ES-I3 (cell line): Measurements from ENCODE around the gene SRPK2.
"Not testable (repeated sequence)": the region's sequence is repeated elsewhere in the genome, so short reads cannot be mapped to it uniquely, and the experiment has no call there.

Experiments used
- H3K36me3 ChIP-seq: 2 replicates; pipeline ENCODE4 v1.6.1; 2013; ENCODE audit warnings: mild to moderate bottlenecking, low read length, control low read depth, moderate library complexity; ENCODE audit not compliant: insufficient read depth
- H3K4me1 ChIP-seq: 2 replicates; pipeline ENCODE4 v1.6.1; 2013; ENCODE audit warnings: mild to moderate bottlenecking, control low read depth, low read length; ENCODE audit not compliant: insufficient read depth
- H3K9ac ChIP-seq: 2 replicates; pipeline ENCODE4 v1.6.1; 2013; ENCODE audit warnings: low read depth, mild to moderate bottlenecking, low read length, moderate library complexity
- H3K9me3 ChIP-seq: 2 replicates; pipeline ENCODE4 v1.6.1; 2013; ENCODE audit warnings: mild to moderate bottlenecking, low read length, moderate library complexity; ENCODE audit not compliant: control insufficient read depth, insufficient read depth

The SRPK2 gene

GRCh38 chr7:105360149-105360548, 28.6 kb downstream of the SRPK2 start:
- not testable (repeated sequence) for H3K4me1 ChIP-seq, H3K36me3 ChIP-seq, H3K9me3 ChIP-seq, H3K9ac ChIP-seq

DNA sequence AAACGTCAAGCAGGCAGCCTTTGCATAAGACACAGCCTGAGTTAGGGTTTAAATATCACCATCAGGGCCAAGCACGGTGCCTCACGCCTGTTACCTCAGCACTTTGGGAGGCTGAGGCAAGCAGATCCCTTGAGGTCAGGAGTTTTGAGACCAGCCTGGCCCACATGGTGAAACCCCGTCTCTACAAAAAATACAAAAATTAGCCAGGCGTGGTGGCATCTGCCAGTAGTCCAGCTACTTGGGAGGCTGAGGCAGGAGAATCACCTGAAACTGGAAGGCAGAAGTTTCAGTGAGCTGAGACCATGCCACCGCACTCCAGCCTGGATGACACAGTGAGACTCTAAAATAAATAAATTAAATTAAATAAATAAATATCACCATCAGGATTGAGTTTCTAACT, 33.0 kb downstream of the SRPK2 start:
- no peak overlapping the region for H3K9ac ChIP-seq
- peaks cover 9% of the 10 kb centered on the region for H3K4me1 ChIP-seq
- H3K36me3 ChIP-seq: no peaks in the 10 kb centered on the region
- H3K9me3 ChIP-seq: no peaks in the 10 kb centered on the region

DNA sequence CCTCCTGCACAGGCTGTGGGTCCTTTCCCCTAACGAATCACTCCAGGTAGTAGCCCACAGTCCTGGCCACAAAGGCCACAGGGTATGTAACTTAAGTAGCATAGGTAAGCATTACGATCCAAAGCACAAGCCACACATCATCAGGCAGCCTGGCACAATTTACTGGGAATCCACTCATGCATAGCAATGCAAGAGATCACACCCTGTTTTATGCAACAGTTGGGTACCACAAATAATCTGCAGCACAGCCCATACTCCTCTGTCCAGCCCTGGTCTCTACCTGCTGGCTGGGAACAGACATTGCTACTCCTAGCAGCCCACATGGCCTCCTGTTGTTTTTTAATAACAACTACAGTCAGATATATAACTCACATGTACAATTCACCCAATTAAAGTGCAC, 34.3 kb downstream of the SRPK2 start:
- Histone ChIP-seq H3K36me3 (no peaks in the 10 kb centered on the region), H3K9ac (no peak overlapping the region), H3K4me1 (peaks cover 9% of the 10 kb centered on the region), H3K9me3 (no peaks in the 10 kb centered on the region)

GRCh38 chr7:105353752-105354328, 34.9 kb downstream of the SRPK2 start:
- Histone ChIP-seq H3K9me3 (no peaks in the 10 kb centered on the region), H3K36me3 (no peaks in the 10 kb centered on the region), H3K4me1 (peaks cover 8% of the 10 kb centered on the region), H3K9ac (no peak overlapping the region)

DNA sequence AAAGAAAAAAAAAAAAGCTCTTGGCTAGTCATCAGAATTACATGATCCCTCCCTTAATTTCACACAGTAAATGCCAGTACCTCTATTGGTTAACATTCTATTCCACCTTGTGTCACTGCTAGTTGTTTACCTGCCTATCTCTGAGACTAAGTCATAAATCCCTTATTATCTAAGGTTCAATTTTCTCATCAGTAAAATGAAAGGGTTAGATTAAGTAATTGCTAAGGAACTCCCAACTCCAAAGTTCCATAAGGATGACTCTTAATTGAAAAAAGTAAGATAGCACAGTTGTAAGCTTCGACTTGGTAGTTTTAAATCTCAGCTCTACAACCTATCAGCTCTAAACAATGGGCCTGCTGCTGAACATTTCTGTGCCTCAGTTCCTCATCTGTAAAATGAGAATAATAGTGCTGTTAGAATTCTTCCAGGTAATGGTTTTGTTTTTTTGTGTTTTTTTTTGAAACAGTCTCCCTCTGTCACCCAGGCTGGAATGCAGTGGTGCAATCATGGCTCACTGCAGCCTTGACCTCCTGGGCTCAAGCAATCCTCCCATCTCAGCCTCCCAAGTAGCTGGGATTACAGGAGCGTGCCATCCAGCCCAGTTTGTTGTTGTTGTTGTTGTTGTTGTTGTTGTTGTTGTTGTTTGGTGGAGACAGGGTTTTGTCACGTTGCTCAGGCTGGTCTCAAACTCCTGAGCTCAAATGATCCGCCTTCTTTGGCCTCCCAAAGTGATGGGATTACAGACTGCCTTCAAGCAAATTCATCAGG, 35.6 kb downstream of the SRPK2 start:
- Histone ChIP-seq H3K9ac (no peak overlapping the region), H3K9me3 (no peaks in the 10 kb centered on the region), H3K36me3 (no peaks in the 10 kb centered on the region), H3K4me1 (peaks cover 6% of the 10 kb centered on the region; the same call in 1 of the 2 replicates)

DNA sequence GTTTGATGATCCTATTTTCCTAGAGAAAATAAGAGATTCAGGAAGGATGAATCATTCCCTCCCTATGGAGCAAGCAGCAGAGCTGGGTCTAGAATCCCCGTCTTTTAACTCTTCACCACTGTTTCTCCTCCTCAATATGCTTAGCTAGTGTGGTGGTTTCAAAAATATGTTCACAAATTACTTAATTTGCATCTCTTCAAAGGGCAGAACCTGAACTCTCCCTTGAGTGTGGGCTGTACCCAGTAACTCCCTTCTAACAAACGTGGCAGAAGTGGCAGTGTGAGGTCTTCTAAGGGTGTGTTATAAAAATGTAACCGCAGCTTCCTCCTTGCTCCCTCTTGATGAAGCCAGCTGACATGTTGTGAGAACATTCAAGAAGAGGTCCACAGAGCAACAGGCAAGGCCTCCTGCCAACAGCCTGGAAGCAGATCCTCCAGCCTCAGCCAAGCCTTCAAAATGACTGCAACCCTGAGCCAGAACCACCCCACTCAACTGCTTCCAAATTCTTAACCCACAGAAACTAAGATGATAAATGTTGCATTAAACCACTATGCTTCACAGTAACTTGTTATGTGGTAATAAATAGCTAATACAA, 36.6 kb downstream of the SRPK2 start:
- Histone ChIP-seq H3K36me3 (no peaks in the 10 kb centered on the region), H3K9ac (no peak overlapping the region), H3K4me1 (peaks cover 6% of the 10 kb centered on the region; the same call in 1 of the 2 replicates)

GRCh38 chr7:105350906-105351305, 37.8 kb downstream of the SRPK2 start:
- Histone ChIP-seq H3K36me3 (no peaks in the 10 kb centered on the region), H3K4me1 (peaks cover 6% of the 10 kb centered on the region), H3K9ac (no peak overlapping the region), H3K9me3 (no peaks in the 10 kb centered on the region)

More for the DNA sequence above, 36.6 kb downstream of the SRPK2 start:
- no peaks in the 10 kb centered on the region for H3K9me3 ChIP-seq

DNA sequence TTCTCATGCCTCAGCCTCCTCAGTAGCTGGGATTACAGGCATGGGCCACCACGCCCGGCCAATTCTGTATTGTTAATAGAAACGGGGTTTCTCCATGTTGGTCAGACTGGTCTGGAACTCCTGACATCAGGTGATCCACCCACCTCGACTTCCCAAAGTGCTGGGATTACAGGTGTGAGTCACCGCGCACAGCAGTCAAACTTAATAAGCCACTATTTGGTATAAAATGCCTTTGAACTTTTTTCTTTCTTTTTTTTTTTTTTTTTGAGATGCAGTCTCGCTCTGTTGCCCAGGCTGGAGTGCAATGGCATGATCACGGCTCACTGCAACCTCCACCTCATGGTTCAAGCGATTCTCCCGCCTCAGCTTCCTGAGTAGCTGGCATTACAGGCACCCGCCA, 40.5 kb downstream of the SRPK2 start:
- not testable (repeated sequence) for H3K36me3 ChIP-seq, H3K9ac ChIP-seq, H3K9me3 ChIP-seq
- peaks cover 12% of the 10 kb centered on the region for H3K4me1 ChIP-seq

DNA sequence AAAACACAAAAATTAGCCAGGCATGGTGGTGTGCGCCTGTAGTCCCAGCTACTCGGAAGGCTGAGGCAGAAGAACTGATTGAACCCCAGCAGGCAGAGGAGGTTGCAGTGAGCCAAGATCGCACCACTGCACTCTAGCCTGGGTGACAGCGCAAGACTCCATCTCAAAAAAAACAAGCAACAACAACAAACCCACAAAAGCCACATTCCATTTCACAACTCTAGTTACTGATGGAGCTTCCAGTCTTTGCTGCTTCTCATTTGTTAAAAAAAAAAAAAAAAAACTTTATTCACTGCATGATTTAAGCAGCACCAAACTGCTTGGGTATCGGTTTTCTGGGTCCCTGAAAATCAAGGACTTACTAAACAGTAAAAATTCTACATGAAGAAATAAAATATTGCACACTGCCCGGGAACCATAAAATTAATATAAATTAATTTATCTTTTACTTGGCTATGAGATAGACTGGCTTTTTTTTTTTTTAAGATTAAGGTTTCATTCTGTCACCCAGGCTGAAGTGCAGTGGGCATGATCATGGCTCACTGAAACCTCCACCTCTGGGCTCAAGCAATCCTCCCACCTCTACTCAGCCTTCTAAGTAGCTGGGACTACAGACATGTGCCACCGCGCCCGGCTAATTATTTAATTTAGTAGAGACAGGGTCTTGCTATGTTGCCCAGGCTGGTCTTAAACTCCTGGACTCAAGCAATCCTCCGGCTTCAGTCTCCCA, 42.0 kb downstream of the SRPK2 start:
- no peaks in the 10 kb centered on the region for H3K36me3 ChIP-seq
- peaks cover 10% of the 10 kb centered on the region for H3K4me1 ChIP-seq
- H3K9me3 ChIP-seq: no peaks in the 10 kb centered on the region
- no peak overlapping the region for H3K9ac ChIP-seq

DNA sequence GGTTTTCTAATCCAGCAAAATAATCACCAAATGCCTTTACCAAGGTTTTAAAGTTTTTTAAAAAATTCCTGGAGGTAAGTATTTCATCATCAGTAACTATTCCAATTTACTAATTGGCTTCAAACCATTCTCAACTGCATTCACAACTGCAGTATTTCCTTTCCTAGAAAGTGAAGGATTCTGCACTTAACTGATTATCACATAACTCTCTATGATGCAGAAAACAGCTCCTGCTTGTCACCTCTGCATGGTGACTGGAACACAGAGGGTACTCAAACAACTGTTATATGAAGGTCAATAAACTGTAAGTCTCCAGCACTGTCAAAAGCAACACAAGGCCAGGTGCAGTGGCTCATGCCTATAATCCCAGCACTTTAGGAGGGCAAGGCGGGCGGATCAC, 42.6 kb downstream of the SRPK2 start:
- Histone ChIP-seq H3K9me3 (no peaks in the 10 kb centered on the region), H3K36me3 (no peaks in the 10 kb centered on the region), H3K4me1 (peaks cover 10% of the 10 kb centered on the region), H3K9ac (no peak overlapping the region)

- Histone ChIP-seq H3K9me3 (no peaks in the 10 kb centered on the region), H3K9ac (no peak overlapping the region), H3K4me1 (peaks cover 10% of the 10 kb centered on the region)
Observed at GRCh38 chr7:105345725-105346124, 43.0 kb downstream of the SRPK2 start.

DNA sequence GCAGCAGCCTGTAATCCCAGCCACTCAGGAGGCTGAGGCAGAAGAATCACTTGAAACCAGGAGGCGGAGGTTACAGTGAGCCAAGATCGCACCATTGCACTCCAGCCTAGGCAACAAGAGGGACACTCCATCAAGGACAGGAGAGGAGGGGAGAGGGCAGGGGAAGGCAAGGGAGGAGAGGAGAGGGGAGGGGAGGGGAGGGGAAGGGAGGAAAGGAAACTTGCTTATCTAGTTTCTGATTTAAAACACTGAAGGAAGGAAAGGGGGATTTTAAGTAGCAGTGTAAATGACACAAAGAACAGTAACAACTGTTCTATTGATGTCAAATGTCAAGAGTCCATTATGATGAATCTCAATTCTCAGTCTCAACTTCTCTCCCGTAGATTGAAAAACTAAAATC, 43.7 kb downstream of the SRPK2 start:
- Histone ChIP-seq H3K4me1 (peaks cover 10% of the 10 kb centered on the region), H3K9me3 (no peaks in the 10 kb centered on the region), H3K9ac (no peak overlapping the region), H3K36me3 (no peaks in the 10 kb centered on the region)

More at GRCh38 chr7:105345725-105346124, 43.0 kb downstream of the SRPK2 start:
- no peaks in the 10 kb centered on the region for H3K36me3 ChIP-seq

DNA sequence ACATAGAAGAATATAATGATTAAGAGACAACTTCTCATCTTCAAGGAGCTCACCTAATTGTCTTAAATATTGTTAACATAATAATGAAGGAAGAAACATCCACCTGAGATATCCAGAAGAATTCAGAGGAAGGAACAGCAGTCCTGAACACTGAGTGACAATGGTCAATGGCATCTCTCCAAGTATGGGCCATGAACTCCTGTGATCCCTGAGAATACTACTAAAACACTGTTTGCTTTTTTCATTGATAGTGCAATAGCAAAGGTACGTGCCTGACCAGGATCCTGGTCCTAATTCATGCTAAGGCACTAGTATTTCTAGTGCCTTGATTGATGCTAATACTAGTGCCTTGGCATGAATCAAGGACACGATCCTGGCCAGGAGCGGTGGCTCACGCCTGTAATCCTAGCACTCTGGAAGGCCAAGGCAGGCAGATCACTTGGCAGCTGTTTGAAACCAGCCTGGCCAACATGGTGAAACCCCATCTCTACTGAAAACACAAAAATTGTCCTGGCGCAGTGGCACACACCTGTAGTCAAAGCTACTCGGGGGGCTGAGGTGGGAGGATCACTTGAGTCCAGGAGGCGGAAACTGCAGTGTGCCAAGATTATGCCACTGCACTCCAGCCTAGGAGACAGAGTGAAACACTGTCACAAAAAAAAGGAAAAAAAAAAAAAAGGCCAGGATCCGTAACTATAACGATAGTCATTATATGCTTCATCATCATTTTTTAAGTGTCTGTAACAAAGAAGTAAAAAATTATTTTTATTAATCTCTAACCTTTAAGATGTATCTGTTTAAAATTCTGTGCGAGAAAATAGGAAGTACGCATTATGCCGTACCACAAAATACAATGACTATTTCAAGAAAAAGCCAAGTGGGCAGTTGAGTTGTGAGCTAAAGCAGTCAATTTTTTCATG, 49.1 kb downstream of the SRPK2 start:
- Histone ChIP-seq H3K9ac (no peak overlapping the region), H3K4me1 (peaks cover 5% of the 10 kb centered on the region; the same call in 1 of the 2 replicates), H3K36me3 (peaks cover 3% of the 10 kb centered on the region; the same call in 1 of the 2 replicates), H3K9me3 (no peaks in the 10 kb centered on the region)

- Histone ChIP-seq H3K4me1 (no peaks in the 10 kb centered on the region), H3K9ac (no peak overlapping the region), H3K36me3 (peaks cover 3% of the 10 kb centered on the region; the same call in 1 of the 2 replicates), H3K9me3 (no peaks in the 10 kb centered on the region)
Observed at GRCh38 chr7:105337529-105337928, 51.2 kb downstream of the SRPK2 start.
